ENCODE results near the gene ADISSP. TPM values are rescaled to one million over a fixed set of nuclear protein-coding genes. Genes with fewer than 3 reads are reported as not detected.

ADISSP gene
- total RNA-seq, 1 donor from 2014 or later = 24.3 TPM

GRCh38 chr20:3738111-3739053 is 29.2 kb downstream of the ADISSP start:
- no peak overlapping the region for H3K27ac Mint-ChIP-seq (ENCODE audit: unreplicated experiment)
- no peak for DNase-seq (ENCODE audit: extremely low spot score, unreplicated experiment)
- H3K4me1 Mint-ChIP-seq (ENCODE audit: unreplicated experiment) = peaks cover 2% of the 10 kb centered on the region
- no peaks in the 10 kb centered on the region for H3K9me3 Mint-ChIP-seq (ENCODE audit: unreplicated experiment)
- H3K27me3 Mint-ChIP-seq (ENCODE audit: unreplicated experiment) = peaks cover 6% of the 10 kb centered on the region
- no peak for TF ChIP-seq CTCF (IDR thresholded peaks at IDR 0.05)
- no peaks in the 10 kb centered on the region for H3K36me3 Mint-ChIP-seq (ENCODE audit: unreplicated experiment)
- H3K4me3 Mint-ChIP-seq (ENCODE audit: unreplicated experiment) = no peak overlapping the region

- Mint-ChIP-seq H3K4me3 (ENCODE audit: unreplicated experiment) (no peak overlapping the region), H3K9me3 (ENCODE audit: unreplicated experiment) (no peaks in the 10 kb centered on the region), H3K27me3 (ENCODE audit: unreplicated experiment) (peaks cover 10% of the 10 kb centered on the region), H3K36me3 (ENCODE audit: unreplicated experiment) (no peaks in the 10 kb centered on the region), H3K4me1 (ENCODE audit: unreplicated experiment) (peaks cover 4% of the 10 kb centered on the region), H3K27ac (ENCODE audit: unreplicated experiment) (no peak overlapping the region)
- TF ChIP-seq CTCF (IDR thresholded peaks at IDR 0.05) = no peak
- DNase-seq (ENCODE audit: extremely low spot score, unreplicated experiment) = no peak
Measured at GRCh38 chr20:3735768-3736167, 31.8 kb downstream of the ADISSP start.

GRCh38 chr20:3734111-3734843 is 33.3 kb downstream of the ADISSP start:
- H3K4me3 Mint-ChIP-seq (ENCODE audit: unreplicated experiment) = no peak overlapping the region
- H3K27me3 Mint-ChIP-seq (ENCODE audit: unreplicated experiment) = peaks cover 12% of the 10 kb centered on the region
- H3K36me3 Mint-ChIP-seq (ENCODE audit: unreplicated experiment) = no peaks in the 10 kb centered on the region
- H3K27ac Mint-ChIP-seq (ENCODE audit: unreplicated experiment) = no peak overlapping the region
- TF ChIP-seq CTCF (IDR thresholded peaks at IDR 0.05) = no peak
- H3K9me3 Mint-ChIP-seq (ENCODE audit: unreplicated experiment) = no peaks in the 10 kb centered on the region
- no peak for DNase-seq (ENCODE audit: extremely low spot score, unreplicated experiment)
- H3K4me1 Mint-ChIP-seq (ENCODE audit: unreplicated experiment) = peaks cover 4% of the 10 kb centered on the region

- no peaks in the 10 kb centered on the region for H3K9me3 Mint-ChIP-seq (ENCODE audit: unreplicated experiment)
- no peak overlapping the region for H3K27ac Mint-ChIP-seq (ENCODE audit: unreplicated experiment)
- TF ChIP-seq CTCF (IDR thresholded peaks at IDR 0.05) = no peak
- no peaks in the 10 kb centered on the region for H3K36me3 Mint-ChIP-seq (ENCODE audit: unreplicated experiment)
- peaks cover 13% of the 10 kb centered on the region for H3K27me3 Mint-ChIP-seq (ENCODE audit: unreplicated experiment)
- no peak overlapping the region for H3K4me3 Mint-ChIP-seq (ENCODE audit: unreplicated experiment)
- no peak for DNase-seq (ENCODE audit: extremely low spot score, unreplicated experiment)
- H3K4me1 Mint-ChIP-seq (ENCODE audit: unreplicated experiment) = peaks cover 4% of the 10 kb centered on the region
Measured at GRCh38 chr20:3733119-3733995, 34.2 kb downstream of the ADISSP start.
